Measurements from ENCODE around the gene PELI2.

PELI2 gene

DNA sequence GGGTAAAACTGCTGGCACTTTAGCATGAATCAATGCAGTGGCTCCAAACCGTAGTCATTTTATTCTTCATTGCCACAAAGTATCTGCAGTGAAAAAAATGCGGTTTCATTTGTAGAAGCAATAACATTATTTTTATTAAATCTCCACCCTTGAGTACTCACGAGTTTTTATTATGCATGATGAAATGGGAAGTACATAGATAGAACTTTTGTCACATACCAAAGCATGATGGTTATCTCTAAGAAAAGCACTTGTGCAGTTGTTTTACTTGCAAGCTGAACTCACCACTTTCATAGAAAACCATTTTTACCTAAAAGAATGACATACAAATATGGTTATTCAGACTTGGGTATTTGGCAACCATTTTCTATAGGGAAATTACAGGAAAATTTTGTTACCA is 90.3 kb downstream of the PELI2 start:
- no peak for DNase-seq

- no peak for DNase-seq
These were observed 92.4 kb downstream of the PELI2 start for GRCh38 chr14:56210571-56210970.

DNA sequence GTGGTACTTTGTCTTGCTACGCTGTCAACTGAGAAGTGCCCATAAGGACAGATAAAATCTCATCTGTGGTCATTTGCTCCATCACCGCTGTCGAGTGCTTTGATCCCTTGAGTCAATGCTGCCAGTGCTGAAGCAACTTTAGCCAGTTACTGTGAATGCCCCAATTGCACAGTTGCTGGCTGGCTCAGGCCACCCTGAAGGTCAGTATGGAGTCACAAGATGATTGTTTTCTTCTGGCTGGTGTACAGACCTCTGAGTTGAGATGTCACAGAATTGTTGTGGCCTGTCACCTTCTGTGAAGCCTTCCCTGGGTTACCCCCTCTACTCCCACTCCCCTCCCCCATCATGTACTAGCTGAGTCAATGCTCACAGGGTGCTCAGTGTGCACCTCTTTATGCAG is 92.9 kb downstream of the PELI2 start:
- DNase-seq: no peak

DNA sequence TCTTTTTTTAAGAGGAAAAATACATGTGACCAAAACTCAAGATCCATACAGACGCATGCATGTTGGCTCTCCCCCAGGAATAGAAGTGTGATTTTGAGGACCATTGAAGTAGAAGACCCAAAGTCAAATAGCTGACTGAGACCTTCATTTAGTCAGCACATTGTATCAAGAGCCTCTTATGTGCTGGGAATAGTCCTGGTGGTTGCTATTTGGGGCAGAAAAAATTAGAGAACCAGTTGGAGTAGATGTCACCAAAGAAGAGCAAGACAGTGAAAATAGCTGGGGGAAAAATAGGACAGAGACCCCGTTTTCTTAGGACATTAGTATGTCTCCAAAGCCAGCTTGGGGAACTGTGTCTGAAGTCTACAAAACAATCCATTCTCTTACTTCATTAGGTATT is 93.6 kb downstream of the PELI2 start:
- no peak for DNase-seq

- DNase-seq: no peak
These were observed 94.3 kb downstream of the PELI2 start for GRCh38 chr14:56212521-56212920.

DNA sequence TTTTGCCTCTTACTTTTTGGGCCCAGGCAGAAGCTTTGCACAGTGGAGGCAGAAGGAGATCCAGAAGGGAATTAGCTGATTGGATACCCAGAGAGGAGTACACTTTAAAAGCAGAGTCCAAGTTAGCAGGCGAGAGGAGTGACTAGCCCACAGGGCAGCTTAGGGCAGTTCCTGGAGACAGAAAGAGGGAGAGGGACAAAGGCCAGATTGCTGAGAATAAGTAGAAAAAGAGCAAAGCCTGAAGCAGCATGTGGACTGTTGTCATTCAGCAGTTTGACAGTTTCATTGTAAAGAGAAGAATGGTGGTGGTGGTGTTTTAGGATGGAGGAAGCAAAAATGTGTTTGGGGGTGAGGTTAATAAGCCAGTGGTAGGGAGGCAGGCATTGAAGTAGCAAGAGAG is 95.1 kb downstream of the PELI2 start:
- no peak for DNase-seq

- no peak for DNase-seq
These were observed 97.0 kb downstream of the PELI2 start for GRCh38 chr14:56215180-56215579.

DNA sequence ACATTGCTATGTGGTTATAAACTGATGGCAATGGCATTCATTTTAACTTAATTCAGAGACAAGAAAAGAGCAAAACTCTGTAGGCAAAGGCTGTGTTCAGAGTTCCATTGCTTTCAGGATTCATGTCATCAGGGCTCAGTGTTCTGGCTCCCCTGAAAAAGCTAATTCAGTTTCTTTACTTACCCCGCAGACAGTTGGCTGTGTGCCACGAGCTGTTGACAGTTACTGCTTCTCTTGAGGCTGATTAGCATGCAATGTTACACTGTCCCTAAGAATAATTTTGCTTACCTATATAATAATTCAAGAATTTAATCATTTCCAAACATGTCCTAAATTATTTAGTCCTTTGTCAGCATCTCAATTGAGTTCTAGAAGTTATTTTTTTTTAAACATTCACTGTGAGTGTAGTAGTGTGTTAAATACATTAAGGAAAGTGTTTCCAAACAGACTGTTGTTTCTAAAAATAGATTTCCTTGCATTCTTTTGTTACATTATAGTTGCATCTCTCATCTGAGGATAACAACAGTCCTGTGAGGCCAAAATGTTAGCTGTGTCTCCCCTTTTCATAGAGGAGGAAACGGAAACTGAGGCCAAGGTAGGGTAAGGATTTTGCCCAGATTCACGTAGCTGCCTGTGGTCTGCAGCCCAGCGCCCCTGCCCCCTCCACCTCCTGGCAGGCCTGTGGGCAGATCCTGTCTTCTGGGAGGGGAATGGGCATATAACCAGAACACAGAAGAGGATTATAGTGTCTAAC is 98.6 kb downstream of the PELI2 start:
- DNase-seq: peak; percentile 52

GRCh38 chr14:56217380-56218045 is 99.3 kb downstream of the PELI2 start:
- DNase-seq: no peak

DNA sequence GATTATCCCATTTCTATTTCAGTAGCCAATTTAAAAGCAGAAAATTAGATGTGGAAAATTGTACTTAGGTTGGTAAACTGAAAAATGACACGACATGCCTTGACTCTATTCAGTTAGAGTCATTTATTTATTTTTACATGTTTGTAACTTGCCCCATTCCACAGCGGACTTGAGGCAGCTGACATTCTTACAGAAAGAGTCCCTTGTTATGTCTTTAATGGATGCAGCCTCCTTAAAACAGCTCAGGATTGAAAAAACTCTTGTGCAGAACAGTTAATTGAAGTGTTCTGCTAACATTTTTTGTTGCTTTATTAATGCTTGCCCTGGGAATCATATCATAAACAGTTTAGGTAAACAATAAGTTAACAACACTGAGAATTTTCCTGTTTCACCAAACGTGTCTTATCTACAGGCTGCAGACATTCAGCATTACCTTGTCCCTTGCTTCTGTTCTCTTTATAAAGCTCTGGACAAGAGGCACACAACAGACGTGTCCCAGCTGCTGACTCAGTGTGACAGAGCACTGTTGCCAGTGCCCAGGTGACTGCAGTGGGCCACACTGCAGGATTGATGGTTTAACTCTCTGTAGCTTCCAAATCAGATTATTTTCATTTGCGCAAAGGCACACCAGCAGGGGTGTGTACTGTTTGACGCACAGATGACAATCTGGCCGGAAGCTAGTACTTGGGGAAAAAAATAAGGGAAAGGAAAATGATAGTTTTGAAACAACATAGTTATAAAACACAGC is 101.6 kb downstream of the PELI2 start:
- DNase-seq: no peak

DNA sequence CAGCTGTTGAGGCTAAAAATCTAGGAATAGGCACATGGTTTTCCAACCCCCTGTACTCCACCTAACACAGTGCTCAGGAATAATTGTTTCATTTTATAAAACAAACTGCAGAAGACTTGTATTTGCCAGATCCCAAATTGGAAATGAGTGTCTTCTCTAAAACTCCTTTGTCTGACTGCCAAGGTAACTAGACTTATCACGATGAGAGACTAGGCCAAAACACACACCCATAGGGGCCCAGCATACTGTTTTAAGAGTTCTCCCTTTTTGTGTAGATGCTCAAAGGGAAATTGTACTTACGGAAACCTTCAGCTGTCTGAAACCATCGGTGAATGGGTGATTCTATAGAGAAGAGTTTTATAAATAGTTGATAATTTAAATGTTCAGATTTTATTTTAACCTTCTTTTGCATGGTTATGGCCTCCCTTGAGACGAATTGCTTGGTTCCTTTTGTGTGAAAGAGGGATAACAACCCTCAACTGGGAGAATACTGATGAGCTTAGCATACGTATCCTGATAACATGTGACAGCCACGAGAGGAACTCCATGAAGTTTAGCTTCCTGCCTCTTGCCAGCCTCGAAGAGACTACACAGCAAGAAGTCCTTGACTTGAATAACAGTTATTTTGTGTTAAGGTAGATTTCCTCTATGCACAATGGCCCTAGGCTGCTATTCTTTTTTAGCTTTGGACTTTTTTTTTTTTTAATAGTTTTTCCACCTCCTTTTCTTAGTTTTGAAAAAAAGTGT is 103.3 kb downstream of the PELI2 start:
- no peak for DNase-seq

GRCh38 chr14:56224229-56224628 is 106.0 kb downstream of the PELI2 start:
- DNase-seq: no peak

DNA sequence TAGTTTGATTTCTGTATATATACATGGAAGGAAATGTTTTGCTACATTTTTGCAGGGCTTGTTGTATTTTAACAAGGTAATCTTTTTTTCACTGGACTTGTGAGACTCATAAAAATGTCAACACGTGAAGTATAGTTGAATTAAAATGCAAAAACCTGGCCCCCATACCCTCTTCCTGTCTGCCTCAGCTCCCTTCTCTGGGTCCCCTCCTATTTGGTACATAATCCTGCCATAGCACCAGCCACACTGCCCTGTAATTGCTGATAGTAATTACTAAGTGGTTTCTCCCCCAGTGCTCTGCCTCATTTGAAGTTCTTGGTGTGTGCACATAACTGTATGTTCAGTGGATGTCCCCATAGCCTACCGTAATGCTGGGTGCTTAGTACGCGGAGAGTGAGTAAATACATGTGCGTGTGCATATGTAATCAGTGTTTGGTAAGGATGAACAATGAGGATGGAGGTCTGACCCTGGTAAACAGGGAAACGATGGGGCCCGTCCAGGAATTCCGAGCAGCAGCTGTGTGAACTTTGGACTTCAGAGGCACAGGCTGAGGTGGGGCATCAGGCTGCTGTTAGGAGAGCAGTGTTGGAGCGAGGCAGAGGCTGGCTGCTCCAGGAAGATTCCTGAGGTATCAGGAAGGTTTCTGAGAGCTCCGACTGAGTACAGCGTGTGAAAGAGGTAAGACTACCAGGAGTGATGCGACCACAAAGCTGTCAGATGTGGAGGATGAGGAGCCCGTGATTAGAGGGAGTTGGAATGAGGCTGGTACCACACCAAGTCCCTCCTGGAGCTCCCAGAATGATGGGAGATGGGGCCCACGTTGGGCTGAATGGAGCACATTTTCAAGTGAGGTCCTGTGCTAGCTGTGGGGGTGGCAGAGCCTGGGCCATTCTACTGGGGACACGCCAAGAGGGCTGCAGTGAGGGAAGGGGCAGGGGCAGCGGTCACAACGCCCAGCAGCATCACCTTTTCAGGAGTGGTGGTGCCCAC is 106.8 kb downstream of the PELI2 start:
- no peak for DNase-seq

DNA sequence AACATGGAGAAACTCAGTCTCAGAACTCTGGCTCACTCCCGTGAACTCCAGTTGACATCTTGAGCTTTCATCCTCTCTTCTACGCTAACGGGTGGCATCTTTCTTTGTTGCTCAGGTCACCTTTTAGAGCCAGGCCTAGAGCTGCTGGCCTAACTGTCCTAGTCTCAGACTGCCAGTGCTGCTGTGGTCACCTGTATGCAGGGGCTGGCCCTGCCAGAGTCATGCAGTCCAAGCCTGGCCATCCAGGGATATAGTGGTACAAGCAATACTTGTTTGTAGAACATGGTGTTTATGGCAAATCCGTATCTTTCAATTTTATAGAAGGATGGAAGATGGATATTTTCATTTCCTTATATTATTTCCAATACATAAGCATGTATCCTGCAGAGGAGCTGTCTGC is 117.2 kb downstream of the PELI2 start:
- no peak for DNase-seq

- DNase-seq: no peak
These were observed 119.2 kb downstream of the PELI2 start for GRCh38 chr14:56237398-56237797.

- DNase-seq: no peak
These were observed 123.2 kb downstream of the PELI2 start for GRCh38 chr14:56241461-56241860.

DNA sequence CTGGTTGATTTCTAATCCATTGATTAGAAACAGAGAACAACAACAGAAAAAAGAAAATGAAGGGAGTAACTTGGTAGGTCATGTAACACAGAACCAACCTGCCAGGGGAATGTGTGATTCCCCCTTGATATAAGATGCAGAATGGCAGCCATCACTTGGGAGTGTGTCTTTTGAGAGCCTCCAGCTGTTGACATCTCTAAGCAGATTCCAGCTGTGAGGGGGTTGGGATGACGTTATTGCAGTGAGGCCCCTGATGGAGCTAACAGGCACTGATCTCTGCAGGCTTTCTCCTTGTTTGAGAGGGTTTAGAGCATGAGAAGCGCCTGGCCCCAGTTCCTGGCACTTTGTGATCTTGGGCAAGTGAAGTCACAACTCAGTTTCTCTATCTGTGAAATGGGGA is 124.9 kb downstream of the PELI2 start:
- DNase-seq: no peak

GRCh38 chr14:56244138-56244789 is 126.1 kb downstream of the PELI2 start:
- no peak for DNase-seq

DNA sequence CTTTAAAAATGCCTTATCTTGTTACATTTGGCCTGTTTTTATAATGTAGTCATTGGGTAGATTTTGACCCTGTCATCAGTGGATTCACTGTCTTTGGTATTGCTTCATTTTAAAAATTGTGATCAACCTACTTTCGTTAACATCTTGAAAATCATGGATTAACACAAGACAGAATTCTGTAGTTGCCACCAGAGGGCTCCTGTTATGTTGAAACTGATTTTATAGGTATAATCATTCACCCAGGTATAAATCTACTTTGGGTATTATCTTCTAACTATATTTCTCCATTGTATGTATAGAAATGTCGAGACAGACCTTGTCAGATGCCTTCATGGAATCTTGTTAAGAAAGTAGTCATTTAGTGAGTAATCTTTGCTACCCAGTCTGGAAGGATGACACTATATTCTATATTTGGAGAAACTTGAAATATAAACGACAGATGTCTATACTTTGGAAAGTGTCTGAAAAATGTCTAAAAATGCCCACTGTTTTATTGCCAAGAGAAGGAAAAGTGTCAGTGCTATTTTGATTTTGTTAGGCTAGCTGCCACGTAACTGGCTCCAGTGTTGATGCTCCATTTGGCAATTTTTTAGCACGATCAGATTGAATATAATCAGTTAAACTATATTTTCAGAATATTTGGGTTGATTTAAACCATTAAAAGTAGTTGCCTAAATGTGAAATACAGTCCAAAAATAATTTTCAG is 129.4 kb downstream of the PELI2 start:
- no peak for DNase-seq

DNA sequence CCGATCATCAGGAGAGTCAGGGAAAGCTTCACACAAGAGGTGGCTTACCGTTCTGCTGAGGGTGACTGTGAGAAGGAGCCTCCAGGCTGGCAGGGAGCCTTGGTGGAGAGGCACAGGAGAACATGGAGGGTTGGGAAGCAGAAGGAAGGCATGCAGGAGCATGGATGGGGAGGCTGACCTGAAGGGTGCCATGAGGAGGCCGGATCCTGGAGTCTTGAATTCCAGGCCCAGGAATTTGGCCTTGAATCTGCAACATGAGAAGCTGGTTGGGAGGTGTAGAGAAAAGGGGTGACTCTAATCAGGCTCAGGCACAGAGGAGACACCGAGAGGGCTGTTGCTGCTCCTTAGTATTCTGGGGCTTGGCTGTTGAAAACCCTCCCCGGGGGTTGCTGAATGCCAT is 130.2 kb downstream of the PELI2 start:
- no peak for DNase-seq

GRCh38 chr14:56261046-56261445 is 142.8 kb downstream of the PELI2 start:
- DNase-seq: no peak

All from NCI-H1436 (cell line).